GM12892 (cell line): ENCODE results near the gene CPSF6.

Experiments
- POLR2A ChIP-seq: IDR thresholded peaks from 2 replicates; pipeline ENCODE4 v1.6.1; 2011; ENCODE audit warnings: low read depth, low read length, control low read depth
- POLR2AphosphoS5 ChIP-seq: IDR thresholded peaks from 2 replicates; pipeline ENCODE4 v1.6.1; 2011; ENCODE audit warnings: low read depth, low read length, control low read depth
- TAF1 ChIP-seq: IDR thresholded peaks from 2 replicates; pipeline ENCODE4 v1.6.1; 2011; ENCODE audit warnings: low read depth, mild to moderate bottlenecking, control low read depth, low read length, borderline replicate concordance

- TF ChIP-seq POLR2A (no peak), POLR2AphosphoS5 (no peak), TAF1 (no peak)
Measured at GRCh38 chr12:69287556-69287955, 48.2 kb downstream of the CPSF6 start.
